ENCODE measurements around the gene TMEM45B. TPM values are rescaled to one million over a fixed set of nuclear protein-coding genes. Genes with fewer than 3 reads are reported as not detected.

TMEM45B gene
- total RNA-seq, 1 donor from 2014 or later: 16.4 TPM

DNA sequence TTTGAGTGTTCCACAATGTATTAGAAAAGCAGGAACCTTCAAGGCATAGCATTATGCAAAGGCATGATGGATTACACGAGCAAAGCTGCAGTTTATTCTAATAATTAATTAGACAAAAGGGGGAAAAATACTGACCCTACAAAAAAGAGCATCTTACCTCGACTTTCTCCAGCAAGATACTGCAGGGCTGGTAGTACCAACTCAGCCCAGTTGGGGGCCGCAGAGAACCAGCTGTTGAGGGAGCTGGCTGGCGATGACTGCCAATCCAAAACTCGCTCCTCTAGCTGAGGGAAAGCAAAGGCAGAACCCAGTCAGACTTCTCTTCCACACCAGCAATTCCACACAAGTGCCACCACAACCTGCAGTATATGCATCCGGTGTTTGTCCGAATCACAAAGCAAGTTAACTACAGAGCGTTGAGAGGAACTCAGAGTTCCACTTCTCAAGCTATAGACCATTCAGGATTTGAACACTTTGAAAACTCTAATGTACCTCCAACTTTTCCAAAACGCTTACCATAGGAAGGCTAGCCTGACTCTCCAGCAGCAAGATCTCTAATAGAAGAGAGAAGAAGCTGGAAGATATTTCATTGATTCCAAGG lies 66.0 kb downstream of the TMEM45B start:
- no peak overlapping the region for H3K27ac ChIP-seq
- no peaks in the 10 kb centered on the region for H3K4me1 ChIP-seq
- DNase-seq (no peak), ATAC-seq (peak; percentile 71)
- no peaks in the 10 kb centered on the region for H3K9me3 ChIP-seq
- TF ChIP-seq, protein P1, sequence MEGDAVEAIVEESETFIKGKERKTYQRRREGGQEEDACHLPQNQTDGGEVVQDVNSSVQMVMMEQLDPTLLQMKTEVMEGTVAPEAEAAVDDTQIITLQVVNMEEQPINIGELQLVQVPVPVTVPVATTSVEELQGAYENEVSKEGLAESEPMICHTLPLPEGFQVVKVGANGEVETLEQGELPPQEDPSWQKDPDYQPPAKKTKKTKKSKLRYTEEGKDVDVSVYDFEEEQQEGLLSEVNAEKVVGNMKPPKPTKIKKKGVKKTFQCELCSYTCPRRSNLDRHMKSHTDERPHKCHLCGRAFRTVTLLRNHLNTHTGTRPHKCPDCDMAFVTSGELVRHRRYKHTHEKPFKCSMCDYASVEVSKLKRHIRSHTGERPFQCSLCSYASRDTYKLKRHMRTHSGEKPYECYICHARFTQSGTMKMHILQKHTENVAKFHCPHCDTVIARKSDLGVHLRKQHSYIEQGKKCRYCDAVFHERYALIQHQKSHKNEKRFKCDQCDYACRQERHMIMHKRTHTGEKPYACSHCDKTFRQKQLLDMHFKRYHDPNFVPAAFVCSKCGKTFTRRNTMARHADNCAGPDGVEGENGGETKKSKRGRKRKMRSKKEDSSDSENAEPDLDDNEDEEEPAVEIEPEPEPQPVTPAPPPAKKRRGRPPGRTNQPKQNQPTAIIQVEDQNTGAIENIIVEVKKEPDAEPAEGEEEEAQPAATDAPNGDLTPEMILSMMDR (IDR thresholded peaks at IDR 0.05): peak; percentile 35
- no peak overlapping the region for H3K4me3 ChIP-seq
- intact Hi-C loops (cut with DNase I): no loop called here
- H3K36me3 ChIP-seq: peaks cover 100% of the 10 kb centered on the region
- no peaks in the 10 kb centered on the region for H3K27me3 ChIP-seq

- TF ChIP-seq, protein P1 (IDR thresholded peaks at IDR 0.05): no peak
- Histone ChIP-seq H3K36me3 (peaks cover 97% of the 10 kb centered on the region), H3K27me3 (no peaks in the 10 kb centered on the region), H3K9me3 (no peaks in the 10 kb centered on the region), H3K4me1 (no peaks in the 10 kb centered on the region), H3K27ac (no peak overlapping the region), H3K4me3 (no peak overlapping the region)
- intact Hi-C loops (cut with DNase I): no loop called here
- DNase-seq (no peak), ATAC-seq (no peak)
Observed at GRCh38 chr11:129884581-129884980, 68.9 kb downstream of the TMEM45B start.

DNA sequence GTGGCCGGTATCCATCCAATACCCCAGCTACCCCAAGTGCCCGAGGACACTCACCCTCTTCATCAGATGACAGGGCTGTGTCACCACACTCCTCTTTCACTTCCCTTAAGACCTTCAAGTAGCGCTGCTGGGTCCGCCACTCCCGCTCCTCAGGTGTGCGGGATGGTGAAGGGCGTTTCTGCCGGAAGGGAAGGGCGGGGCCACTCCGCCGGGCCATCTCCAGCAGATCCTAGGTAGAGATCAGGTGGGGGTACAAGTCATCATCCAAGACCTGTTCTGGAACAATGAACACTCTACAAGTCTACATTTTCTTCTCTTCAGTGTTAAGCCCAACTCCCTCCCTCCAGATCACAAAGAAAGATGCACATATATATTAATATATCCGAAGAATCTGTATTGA lies 69.7 kb downstream of the TMEM45B start:
- no peak for ATAC-seq
- Histone ChIP-seq H3K27me3 (no peaks in the 10 kb centered on the region), H3K27ac (no peak overlapping the region), H3K4me1 (no peaks in the 10 kb centered on the region), H3K36me3 (peaks cover 96% of the 10 kb centered on the region), H3K9me3 (no peaks in the 10 kb centered on the region), H3K4me3 (no peak overlapping the region)
- DNase-seq: no peak
- intact Hi-C loops (cut with DNase I): no loop called here
- TF ChIP-seq, protein P1 (IDR thresholded peaks at IDR 0.05): no peak

- no peaks in the 10 kb centered on the region for H3K9me3 ChIP-seq
- no peaks in the 10 kb centered on the region for H3K27me3 ChIP-seq
- TF ChIP-seq, protein P1 (IDR thresholded peaks at IDR 0.05): no peak
- H3K27ac ChIP-seq: no peak overlapping the region
- ATAC-seq: no peak
- no peak overlapping the region for H3K4me3 ChIP-seq
- DNase-seq: no peak
- intact Hi-C loops (cut with DNase I): no loop called here
- H3K36me3 ChIP-seq: peaks cover 92% of the 10 kb centered on the region
- H3K4me1 ChIP-seq: peaks cover under 1% of the 10 kb centered on the region
Observed at GRCh38 chr11:129888451-129888850, 72.8 kb downstream of the TMEM45B start.

- H3K27me3 ChIP-seq: no peaks in the 10 kb centered on the region
- intact Hi-C loops (cut with DNase I): no loop called here
Observed at GRCh38 chr11:129894278-129895125, 78.9 kb downstream of the TMEM45B start.

More at GRCh38 chr11:129894278-129895125, 78.9 kb downstream of the TMEM45B start:
- Histone ChIP-seq H3K4me3 (peak overlapping the region; percentile 76), H3K36me3 (peaks cover 34% of the 10 kb centered on the region), H3K9me3 (no peaks in the 10 kb centered on the region), H3K4me1 (peaks cover 16% of the 10 kb centered on the region), H3K27ac (peak overlapping the region; percentile 84)
- ATAC-seq (no peak), DNase-seq (no peak)
- TF ChIP-seq, protein P1 (IDR thresholded peaks at IDR 0.05): no peak
